Calu3 (cell line): ENCODE data around the gene TNFAIP8. TPM values are rescaled to one million over a fixed set of nuclear protein-coding genes. Genes with fewer than 3 reads are reported as not detected.
A peak's percentile ranks its signal among the peaks of the same experiment; 100 is the strongest.
"Not testable (repeated sequence)": the region's sequence is repeated elsewhere in the genome, so short reads cannot be mapped to it uniquely, and the experiment has no call there.

Source experiments
- BruUV-seq: library from RNA; stranded (reverse); fragments of 400-500 nt; replicated peaks from 2 replicates; lab custom pipeline; 2021; lab: Mats Ljungman, UMichigan
- CTCF ChIA-PET: fragments of 300-600 bp; sonication (Branson Sonifier 250); formaldehyde crosslinking; loops from one replicate; lab custom pipeline; 2022; ENCODE audit warnings: antibody characterized with exemption; lab: Charles Lee
- DNase-seq: peaks from one replicate; pipeline ENCODE4 v3.0.0; 2022
- H3K27ac Mint-ChIP-seq: one replicate; pipeline ENCODE4 v1.8.0; 2022; ENCODE audit warnings: mixed read lengths; ENCODE audit not compliant: unreplicated experiment
- H3K27me3 Mint-ChIP-seq: one replicate; pipeline ENCODE4 v1.8.0; 2022; ENCODE audit warnings: mixed read lengths; ENCODE audit not compliant: unreplicated experiment
- H3K36me3 Mint-ChIP-seq: one replicate; pipeline ENCODE4 v1.8.0; 2022; ENCODE audit warnings: mild to moderate bottlenecking, moderate library complexity, mixed read lengths; ENCODE audit not compliant: insufficient read depth, unreplicated experiment
- H3K4me1 Mint-ChIP-seq: one replicate; pipeline ENCODE4 v1.8.0; 2022; ENCODE audit warnings: mild to moderate bottlenecking, low read depth, mixed read lengths; ENCODE audit not compliant: unreplicated experiment
- H3K4me3 Mint-ChIP-seq: one replicate; pipeline ENCODE4 v1.8.0; 2022; ENCODE audit warnings: mild to moderate bottlenecking, low read depth, moderate library complexity, mixed read lengths; ENCODE audit not compliant: unreplicated experiment
- H3K9me3 Mint-ChIP-seq: one replicate; pipeline ENCODE4 v1.8.0; 2022; ENCODE audit warnings: low read depth, mixed read lengths; ENCODE audit not compliant: unreplicated experiment
- CTCF ChIP-seq: fragments of 200-600 bp; IDR thresholded peaks from one replicate; pipeline ENCODE4 v1.8.0; 2022; ENCODE audit warnings: antibody characterized with exemption; ENCODE audit not compliant: unreplicated experiment
- intact Hi-C: fragments of 100-400 bp; cut with micrococcal nuclease; formaldehyde crosslinking; loops from one replicate; pipeline ENCODE4 v1.10.0; 2022; ENCODE audit not compliant: unreplicated experiment
- total RNA-seq: library from RNA; stranded (reverse); gene quantifications from 2 replicates; pipeline ENCODE4 v1.2.3, GENCODE V29; 2022

Gene TNFAIP8
- total RNA-seq, 1 experiment from 2014 or later = 30.6 TPM

GRCh38 chr5:119418606-119419100 is 62.8 kb downstream of the TNFAIP8 start:
- BruUV-seq = no TSS peak
- intact Hi-C loops = loop anchor here (2.0 kb wide), 1 partner anchor 16 kb away; no protein-coding TSS in a partner anchor
- Mint-ChIP-seq H3K27me3 (no peaks in the 10 kb centered on the region), H3K4me3 (peak overlapping the region; percentile 9), H3K4me1 (peaks cover 40% of the 10 kb centered on the region), H3K9me3 (no peaks in the 10 kb centered on the region), H3K27ac (peak overlapping the region; percentile 37), H3K36me3 (no peaks in the 10 kb centered on the region)
- no peak for TF ChIP-seq CTCF
- DNase-seq = peak; percentile 74
- CTCF ChIA-PET = interaction anchor here (0.5 to 1.5 kb wide), 9 partner anchors 11 to 429 kb away, joined by 3 to 8 read pairs (median 4); no protein-coding TSS in a partner anchor

GRCh38 chr5:119420169-119420568 is 64.3 kb downstream of the TNFAIP8 start:
- BruUV-seq = no TSS peak
- DNase-seq = peak; percentile 75
- no peaks in the 10 kb centered on the region for H3K9me3 Mint-ChIP-seq
- no peaks in the 10 kb centered on the region for H3K27me3 Mint-ChIP-seq
- no peak for TF ChIP-seq CTCF
- no peaks in the 10 kb centered on the region for H3K36me3 Mint-ChIP-seq
- H3K4me3 Mint-ChIP-seq = no peak overlapping the region
- H3K27ac Mint-ChIP-seq = peak overlapping the region; percentile 37
- peaks cover 32% of the 10 kb centered on the region for H3K4me1 Mint-ChIP-seq
- intact Hi-C loops = no loop called here
- CTCF ChIA-PET = no interaction called here

- Mint-ChIP-seq H3K36me3 (no peaks in the 10 kb centered on the region), H3K27me3 (no peaks in the 10 kb centered on the region), H3K9me3 (no peaks in the 10 kb centered on the region), H3K4me3 (no peak overlapping the region), H3K4me1 (peaks cover 9% of the 10 kb centered on the region), H3K27ac (no peak overlapping the region)
- TF ChIP-seq CTCF = no peak
- intact Hi-C loops = no loop called here
- CTCF ChIA-PET = no interaction called here
- no peak for DNase-seq
- no TSS peak for BruUV-seq
These were observed 70.2 kb downstream of the TNFAIP8 start for GRCh38 chr5:119426057-119426456.

- intact Hi-C loops = no loop called here
- no peak for TF ChIP-seq CTCF
- CTCF ChIA-PET = interaction anchor here (0.6 kb wide), 1 partner anchor 1031 kb away, joined by 3 read pairs; no protein-coding TSS in a partner anchor
- H3K36me3 Mint-ChIP-seq = no peaks in the 10 kb centered on the region
- no peak overlapping the region for H3K27ac Mint-ChIP-seq
- H3K27me3 Mint-ChIP-seq = no peaks in the 10 kb centered on the region
- H3K4me3 Mint-ChIP-seq = no peak overlapping the region
- BruUV-seq = no TSS peak
- DNase-seq = no peak
- H3K4me1 Mint-ChIP-seq = peaks cover 9% of the 10 kb centered on the region
- peaks cover 3% of the 10 kb centered on the region for H3K9me3 Mint-ChIP-seq
These were observed 71.2 kb downstream of the TNFAIP8 start for GRCh38 chr5:119427060-119427459.

DNA sequence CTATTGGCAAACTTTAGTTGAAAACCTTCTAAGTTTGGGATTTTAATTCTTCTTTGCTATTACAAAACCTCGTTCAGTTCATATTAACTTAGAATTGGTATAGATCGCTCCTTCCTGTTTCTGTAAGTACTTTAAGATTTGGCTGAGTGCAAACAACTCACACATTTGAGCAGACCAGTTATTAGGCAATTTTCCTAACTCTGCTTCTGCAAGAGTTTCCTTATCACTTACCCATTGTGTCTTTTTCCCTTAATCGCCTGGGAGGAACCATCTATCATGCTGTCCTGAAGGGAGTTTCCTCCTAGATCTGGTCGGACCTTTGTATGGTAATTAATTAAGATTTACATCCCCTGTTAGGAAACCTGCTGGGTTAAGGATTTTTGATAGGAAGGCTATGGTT is 71.8 kb downstream of the TNFAIP8 start:
- H3K27ac Mint-ChIP-seq, DNase-seq, H3K9me3 Mint-ChIP-seq, H3K27me3 Mint-ChIP-seq, H3K4me3 Mint-ChIP-seq, BruUV-seq, H3K4me1 Mint-ChIP-seq, H3K36me3 Mint-ChIP-seq, intact Hi-C loops: not testable (repeated sequence)
- CTCF ChIA-PET = interaction anchor here (0.6 kb wide), 1 partner anchor 1031 kb away, joined by 3 read pairs; no protein-coding TSS in a partner anchor

DNA sequence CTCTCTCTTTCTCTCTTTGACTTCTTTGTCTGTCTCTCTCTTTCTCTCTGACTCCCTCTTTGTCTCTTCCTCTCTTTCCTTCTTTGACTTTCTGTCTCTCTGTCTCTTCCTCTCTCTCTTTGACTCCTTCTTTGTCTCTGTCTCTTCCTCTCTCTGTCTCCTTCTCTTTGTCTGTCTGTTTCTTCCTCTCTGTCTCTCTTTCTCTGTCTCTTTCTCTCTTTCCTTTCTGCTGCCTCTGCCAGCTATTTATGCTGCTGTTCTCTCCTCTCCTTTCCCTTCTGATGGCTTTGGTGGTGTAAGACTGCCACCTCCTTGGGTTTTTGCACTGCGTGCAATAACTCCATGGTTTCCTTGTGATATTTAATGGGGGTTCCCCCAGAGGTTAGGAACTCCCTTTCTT is 72.3 kb downstream of the TNFAIP8 start:
- H3K36me3 Mint-ChIP-seq, H3K4me3 Mint-ChIP-seq, H3K4me1 Mint-ChIP-seq, DNase-seq, H3K9me3 Mint-ChIP-seq, H3K27me3 Mint-ChIP-seq, CTCF ChIA-PET, intact Hi-C loops, BruUV-seq, H3K27ac Mint-ChIP-seq: not testable (repeated sequence)

- BruUV-seq, H3K4me3 Mint-ChIP-seq, H3K4me1 Mint-ChIP-seq, intact Hi-C loops, H3K27ac Mint-ChIP-seq, DNase-seq, H3K27me3 Mint-ChIP-seq, H3K36me3 Mint-ChIP-seq, H3K9me3 Mint-ChIP-seq: not testable (repeated sequence)
- CTCF ChIA-PET = interaction anchor here (1.2 kb wide), 1 partner anchor 10 kb away, joined by 4 read pairs; no protein-coding TSS in a partner anchor
These were observed 72.8 kb downstream of the TNFAIP8 start for GRCh38 chr5:119428574-119428973.
